PFSK-1 (cell line): ENCODE data around the gene SLC17A8.

Source experiments
- POLR2AphosphoS5 ChIP-seq: IDR thresholded peaks from 2 replicates; pipeline ENCODE4 v1.6.1; 2012; ENCODE audit warnings: low read depth, mild to moderate bottlenecking, control low read depth, low read length, moderate library complexity
- TAF1 ChIP-seq: IDR thresholded peaks from 2 replicates; pipeline ENCODE4 v1.6.1; 2012; ENCODE audit warnings: low read length, control low read depth, borderline replicate concordance; ENCODE audit not compliant: insufficient read depth

GRCh38 chr12:100393200-100393599 lies 36.3 kb downstream of the SLC17A8 start:
- TF ChIP-seq POLR2AphosphoS5, result no peak
- TF ChIP-seq TAF1, result no peak
